HG02885 (cell line): ENCODE data around the gene DLST.

Experiments used
- ATAC-seq: cut with Tn5 transposase; IDR thresholded peaks from one replicate; pipeline ENCODE4 v1.9.1; 2021; ENCODE audit warnings: mild to moderate bottlenecking; ENCODE audit not compliant: unreplicated experiment, poor library complexity

The DLST gene

GRCh38 chr14:74951443-74952179 lies 69.9 kb downstream of the DLST start:
- ATAC-seq: no peak

- ATAC-seq: no peak
Observed at GRCh38 chr14:74952180-74952665, 70.5 kb downstream of the DLST start.

- ATAC-seq: no peak
Observed at GRCh38 chr14:74952697-74953484, 71.2 kb downstream of the DLST start.
